CD4-positive, alpha-beta T cell treated with Interleukin-10 for 1 hour (primary cell): Measurements from ENCODE around the gene GPR18.

Source experiments
- DNase-seq: peaks from one replicate; pipeline ENCODE4 v3.0.0-alpha.2; 2020

Gene GPR18

GRCh38 chr13:99289674-99290337, 31.6 kb upstream of the GPR18 start:
- peak; percentile 78 for DNase-seq

GRCh38 chr13:99289271-99289670, 31.1 kb upstream of the GPR18 start:
- no peak for DNase-seq

GRCh38 chr13:99288089-99288488, 29.9 kb upstream of the GPR18 start:
- DNase-seq, result no peak

- DNase-seq, result no peak
These were observed 29.4 kb upstream of the GPR18 start for GRCh38 chr13:99287551-99287950.

- DNase-seq, result no peak
These were observed 27.4 kb upstream of the GPR18 start for GRCh38 chr13:99285432-99286182.

- peak; percentile 65 for DNase-seq
These were observed 24.4 kb upstream of the GPR18 start for GRCh38 chr13:99282264-99283231.

GRCh38 chr13:99281811-99282263, 23.7 kb upstream of the GPR18 start:
- peak; percentile 81 for DNase-seq

- no peak for DNase-seq
These were observed 22.0 kb upstream of the GPR18 start for GRCh38 chr13:99280166-99280565.

- DNase-seq, result no peak
These were observed 21.5 kb upstream of the GPR18 start for GRCh38 chr13:99279637-99280036.

- DNase-seq, result no peak
These were observed 20.7 kb upstream of the GPR18 start for GRCh38 chr13:99278843-99279242.

GRCh38 chr13:99278200-99278599, 20.0 kb upstream of the GPR18 start:
- DNase-seq, result no peak

GRCh38 chr13:99277629-99278028, 19.4 kb upstream of the GPR18 start:
- DNase-seq, result no peak

GRCh38 chr13:99276706-99277105, 18.5 kb upstream of the GPR18 start:
- no peak for DNase-seq

- DNase-seq, result peak; percentile 64
These were observed 16.9 kb upstream of the GPR18 start for GRCh38 chr13:99275093-99275469.

- peak; percentile 70 for DNase-seq
These were observed 14.9 kb upstream of the GPR18 start for GRCh38 chr13:99273128-99273527.

GRCh38 chr13:99272481-99272880, 14.3 kb upstream of the GPR18 start:
- no peak for DNase-seq

GRCh38 chr13:99271249-99271648, 13.1 kb upstream of the GPR18 start:
- DNase-seq, result no peak

GRCh38 chr13:99270518-99270917, 12.3 kb upstream of the GPR18 start:
- DNase-seq, result no peak

GRCh38 chr13:99269627-99270241, 11.6 kb upstream of the GPR18 start:
- DNase-seq, result peak; percentile 78

- no peak for DNase-seq
These were observed 10.6 kb upstream of the GPR18 start for GRCh38 chr13:99268822-99269221.

GRCh38 chr13:99267927-99268326, 9.7 kb upstream of the GPR18 start:
- DNase-seq, result no peak

GRCh38 chr13:99266827-99267226, 8.6 kb upstream of the GPR18 start:
- no peak for DNase-seq
